Epidermal melanocyte (primary cell): ENCODE results near the gene EVA1A.
"Not testable (repeated sequence)": the region's sequence is repeated elsewhere in the genome, so short reads cannot be mapped to it uniquely, and the experiment has no call there.

ENCODE experiments used
- DNase-seq: peaks from one replicate; pipeline ENCODE4 v3.0.0; 2011; ENCODE audit warnings: low spot score; ENCODE audit not compliant: insufficient read length

EVA1A gene

GRCh38 chr2:75517547-75518230 is 43.0 kb downstream of the EVA1A start:
- no peak for DNase-seq

DNA sequence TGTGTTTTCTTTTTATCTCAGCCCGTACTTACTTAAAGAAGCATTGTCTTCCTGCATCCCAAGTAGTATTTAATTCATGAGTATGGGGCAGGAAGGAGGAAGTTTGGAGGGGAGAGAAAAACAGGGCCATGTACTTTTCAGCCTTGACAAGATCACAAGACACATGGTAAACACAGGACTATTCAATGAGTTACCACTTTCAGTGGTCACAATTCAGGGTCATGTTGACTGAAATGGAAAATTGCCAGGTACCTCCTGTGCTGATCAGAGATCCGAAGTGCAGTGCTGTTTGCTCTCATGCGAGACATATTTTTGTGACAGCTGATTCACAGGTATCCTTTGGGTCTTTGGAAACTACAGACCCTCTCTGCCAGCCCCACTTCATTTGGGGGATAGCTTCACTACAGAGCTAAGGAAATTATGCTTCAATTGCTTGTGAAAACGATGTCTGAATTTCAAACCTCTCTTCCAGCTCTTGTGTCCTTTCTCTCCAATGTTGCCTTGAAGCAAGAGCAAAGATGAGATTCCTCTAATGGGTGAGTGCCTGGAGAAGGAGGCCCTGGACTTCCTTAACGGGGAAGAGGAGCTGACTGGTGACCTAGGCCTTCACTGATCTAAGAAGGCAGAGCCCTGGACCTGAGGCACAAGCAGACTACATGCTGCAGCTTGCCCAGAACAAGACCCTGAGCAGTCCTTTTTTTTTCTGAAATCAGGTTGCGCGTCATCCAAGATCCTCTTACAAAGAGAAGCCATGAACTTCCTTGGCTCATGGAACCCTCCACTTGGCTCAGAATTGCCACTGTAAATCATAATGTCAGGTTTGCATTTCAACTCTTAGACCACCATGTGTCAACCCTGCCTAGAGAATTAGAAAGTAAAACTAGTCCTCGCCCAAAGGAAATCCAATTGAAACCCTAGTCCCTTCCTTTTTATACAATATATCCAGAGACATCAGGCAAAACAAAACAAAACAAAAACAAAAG is 44.1 kb downstream of the EVA1A start:
- no peak for DNase-seq

GRCh38 chr2:75515584-75516368 is 45.0 kb downstream of the EVA1A start:
- DNase-seq = no peak

DNA sequence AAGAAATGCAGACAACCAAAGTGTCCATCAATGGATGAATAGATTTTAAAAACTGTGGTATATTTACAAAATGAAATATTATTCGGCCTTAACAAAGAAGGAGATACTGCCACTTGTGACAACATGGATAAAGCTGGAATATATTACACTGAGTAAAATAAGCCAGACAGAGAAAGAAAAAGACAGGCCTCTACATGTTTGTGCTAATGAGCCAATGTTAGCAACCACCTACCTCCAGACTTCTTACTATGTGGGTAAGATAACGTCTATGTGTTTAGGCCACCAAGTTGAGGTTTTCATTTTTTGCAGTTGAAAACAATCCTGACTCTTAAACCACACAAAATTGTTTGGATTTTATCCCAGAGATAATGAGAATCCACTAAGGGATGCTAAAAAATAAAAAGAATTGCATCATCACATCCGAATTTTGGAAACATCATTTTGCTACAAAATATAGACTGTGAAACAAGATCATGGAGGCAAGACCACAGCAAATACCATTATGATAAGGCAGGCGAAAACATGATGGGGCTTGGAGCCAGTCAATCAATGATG is 47.0 kb downstream of the EVA1A start:
- no peak for DNase-seq

DNA sequence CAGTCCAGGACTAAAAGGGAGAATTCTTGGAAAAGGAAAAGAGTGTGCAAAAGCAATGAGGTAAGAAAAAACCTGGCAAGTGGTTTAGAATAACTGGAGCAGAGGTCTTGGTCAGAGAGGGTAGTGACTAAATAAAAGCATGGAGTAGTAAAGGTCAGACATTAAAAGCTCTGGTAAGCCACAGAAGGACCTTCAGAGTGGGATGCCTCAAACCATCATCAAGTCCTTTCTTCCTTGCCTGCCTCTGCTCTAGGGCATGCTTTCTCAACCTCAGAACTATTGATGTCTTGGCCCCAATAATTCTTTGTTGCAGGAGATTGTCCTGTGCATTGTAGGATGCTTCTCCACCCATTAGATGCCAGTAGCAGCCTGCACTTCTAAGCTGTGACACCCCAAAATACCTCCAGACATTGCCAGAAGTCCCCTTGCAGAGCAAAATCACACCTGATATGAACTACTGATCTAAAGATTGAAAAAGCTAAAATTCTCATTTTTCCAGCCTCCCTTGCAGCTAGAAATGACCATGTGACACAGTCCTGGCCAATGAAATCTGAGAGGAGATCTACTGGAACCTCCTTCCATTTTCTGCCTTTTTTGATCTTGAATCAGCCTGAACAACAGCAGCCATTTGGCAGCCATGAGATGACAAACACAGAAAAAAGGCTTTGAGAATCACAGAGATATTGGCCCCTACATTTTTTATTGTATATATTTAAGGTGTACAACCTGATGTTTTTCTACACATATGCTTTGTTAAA is 48.1 kb downstream of the EVA1A start:
- DNase-seq = no peak

- DNase-seq = no peak
Observed at GRCh38 chr2:75506101-75506697, 54.5 kb downstream of the EVA1A start.

GRCh38 chr2:75505012-75505411 is 55.7 kb downstream of the EVA1A start:
- no peak for DNase-seq

GRCh38 chr2:75503048-75503607 is 57.6 kb downstream of the EVA1A start:
- DNase-seq = no peak

GRCh38 chr2:75500633-75501032 is 60.1 kb downstream of the EVA1A start:
- DNase-seq = no peak

DNA sequence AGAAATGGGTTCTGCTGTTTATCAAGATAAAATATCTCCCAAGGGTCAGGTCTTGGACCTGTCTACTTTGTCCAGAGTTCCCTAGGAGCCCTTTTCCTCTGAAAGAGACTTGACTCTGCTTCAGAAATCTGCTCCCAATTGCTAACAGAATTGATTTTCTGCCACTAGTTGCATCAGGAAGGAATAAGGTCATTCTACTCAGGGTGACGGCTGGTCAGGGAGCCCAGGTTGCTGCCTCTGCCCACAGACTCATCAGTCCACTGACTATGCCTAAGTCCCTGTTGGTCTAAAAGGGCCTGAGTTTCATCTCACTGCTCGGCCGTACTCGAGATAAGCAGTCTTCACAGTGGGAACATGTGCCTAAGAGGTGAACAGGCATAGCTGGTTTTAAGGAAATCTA is 61.2 kb downstream of the EVA1A start:
- no peak for DNase-seq

DNA sequence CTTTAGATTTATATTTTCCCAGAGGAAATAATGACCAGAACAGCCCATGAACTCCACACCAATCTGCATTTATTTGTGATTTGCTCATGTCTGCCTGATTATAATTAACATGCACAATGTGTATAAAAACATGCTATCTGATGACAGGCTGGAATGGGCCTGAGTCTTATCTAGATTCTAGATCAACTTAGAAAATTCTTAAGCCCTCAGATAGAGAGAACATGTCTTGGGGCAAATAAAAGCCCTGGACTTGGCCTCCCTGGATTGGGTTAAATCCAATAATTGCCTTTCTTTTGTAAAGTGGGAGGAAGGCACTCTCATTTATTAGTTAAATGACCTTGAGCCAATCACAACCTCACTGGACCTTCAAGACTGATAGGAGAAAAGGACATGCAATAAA is 61.8 kb downstream of the EVA1A start:
- DNase-seq = no peak

GRCh38 chr2:75497256-75497655 is 63.5 kb downstream of the EVA1A start:
- no peak for DNase-seq

GRCh38 chr2:75495862-75496261 is 64.9 kb downstream of the EVA1A start:
- DNase-seq = no peak

- no peak for DNase-seq
Observed at GRCh38 chr2:75494137-75494769, 66.5 kb downstream of the EVA1A start.

- DNase-seq = no peak
Observed at GRCh38 chr2:75493230-75493629, 67.5 kb downstream of the EVA1A start.

DNA sequence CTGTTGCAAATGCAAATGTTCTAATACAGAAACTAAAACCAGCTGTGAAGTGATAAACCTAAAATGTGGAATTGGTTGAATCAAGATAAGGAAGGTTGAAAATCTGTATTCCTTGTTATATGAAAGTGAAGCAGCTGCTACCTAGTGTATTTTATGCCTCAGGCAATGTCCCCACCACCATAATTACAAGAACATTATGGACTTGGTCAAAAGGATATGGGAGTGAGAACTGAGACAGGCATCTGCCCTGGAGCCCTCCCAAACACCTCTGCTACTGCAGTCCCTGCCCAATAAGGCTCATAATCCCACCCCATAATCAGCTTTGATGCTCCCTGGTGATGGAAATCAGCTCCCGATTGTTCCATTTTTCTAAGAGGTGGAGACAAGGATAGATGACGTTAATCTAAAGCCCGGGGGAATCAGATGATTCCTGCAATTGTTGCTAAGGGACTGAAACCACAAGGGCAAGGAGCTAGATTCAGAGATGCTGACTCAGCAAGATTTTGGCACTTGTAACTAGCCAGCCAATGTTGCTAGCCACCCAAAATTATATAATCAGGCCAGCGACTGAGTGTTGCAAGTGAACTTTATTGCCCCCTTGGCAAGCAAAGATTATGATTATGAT is 69.5 kb downstream of the EVA1A start:
- no peak for DNase-seq

DNA sequence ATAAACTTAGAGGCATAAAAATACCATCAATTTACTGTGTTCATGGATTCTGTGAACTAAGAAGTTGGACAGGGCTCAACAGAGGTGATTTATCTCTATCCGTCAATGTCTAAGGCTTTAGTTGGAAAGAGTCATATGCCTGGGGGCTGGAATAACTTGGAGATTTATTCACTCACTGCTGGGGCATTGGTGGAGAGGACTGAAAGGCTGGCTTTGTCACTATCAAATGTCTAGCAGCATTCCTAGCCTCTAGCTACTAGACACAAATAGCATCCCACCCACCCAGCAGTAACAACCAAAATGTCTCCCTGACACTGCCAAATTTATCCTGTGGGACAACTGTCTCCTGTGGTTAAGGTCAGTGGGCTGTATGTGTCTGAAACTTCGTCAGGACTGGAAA is 71.0 kb downstream of the EVA1A start:
- DNase-seq = no peak

GRCh38 chr2:75488157-75488556 is 72.6 kb downstream of the EVA1A start:
- DNase-seq = no peak

DNA sequence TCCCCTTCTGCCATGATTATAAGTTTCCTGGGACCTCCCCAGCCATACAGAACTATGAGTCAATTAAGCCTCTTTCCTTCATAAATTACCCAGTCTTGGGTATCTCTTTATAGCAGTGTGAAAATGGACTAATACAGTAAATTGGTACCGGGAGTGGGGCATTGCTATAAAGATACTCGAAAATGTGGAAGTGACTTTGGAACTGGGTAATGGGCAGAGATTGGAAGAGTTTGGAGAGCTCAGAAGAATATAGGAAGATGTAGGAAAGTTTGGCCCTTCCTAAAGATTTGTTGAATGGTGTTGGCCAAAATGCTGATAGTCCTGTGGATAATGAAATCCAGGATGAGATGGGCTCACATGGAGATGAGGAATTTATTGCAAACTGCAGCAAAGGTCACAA is 74.0 kb downstream of the EVA1A start:
- DNase-seq = not testable (repeated sequence)
